ENCODE measurements around the gene FRMD4A. TPM values are rescaled to one million over a fixed set of nuclear protein-coding genes. Genes with fewer than 3 reads are reported as not detected.

The FRMD4A gene
- total RNA-seq, 5 donors from 2014 or later (not counting 1 experiment from before 2014, with no cell fraction given) = 1.3 to 1.8 (median 1.4) TPM

DNA sequence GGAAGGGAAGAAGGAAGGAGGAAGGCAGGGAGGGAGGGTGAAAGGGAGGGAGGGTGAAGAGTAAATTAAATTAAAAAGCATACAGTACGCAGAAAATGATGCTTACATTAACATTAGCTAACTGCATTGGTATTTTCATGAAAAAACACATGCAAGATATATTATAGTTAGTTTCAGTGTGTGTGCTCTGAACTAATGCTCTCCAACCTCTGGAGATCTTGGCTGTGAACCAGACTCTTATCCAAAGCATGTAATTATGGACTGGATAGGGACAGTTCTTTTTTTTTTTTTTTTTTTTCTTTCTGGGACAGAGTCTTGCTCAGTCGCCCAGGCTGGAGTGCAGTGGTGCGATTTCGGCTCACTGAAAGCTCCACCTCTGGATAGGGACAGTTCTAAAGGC lies 357.0 kb downstream of the FRMD4A start:
- H3K4me3 ChIP-seq (ENCODE audit: control insufficient read depth in 1 of 2, extremely low read depth in 1 of 2, low read length in 1 of 2) = no peak overlapping the region
- no peaks in the 10 kb centered on the region for H3K9me3 Mint-ChIP-seq
- no peaks in the 10 kb centered on the region for H3K27me3 Mint-ChIP-seq
- no peaks in the 10 kb centered on the region for H3K4me1 Mint-ChIP-seq
- no peaks in the 10 kb centered on the region for H3K36me3 ChIP-seq (ENCODE audit: control insufficient read depth in 2 of 2, extremely low read depth in 1 of 2, insufficient read depth in 1 of 2, low read length in 1 of 2)
- ChIA-PET POLR2A (no interaction called here), CTCF (no interaction called here)
- no peak overlapping the region for H3K4me3 Mint-ChIP-seq
- H3K9me3 ChIP-seq = no peaks in the 10 kb centered on the region
- no peaks in the 10 kb centered on the region for H3K36me3 Mint-ChIP-seq
- no CpG with 5 or more reads among the region's 4 CpGs for WGBS (ENCODE audit: insufficient coverage)
- H3K27ac ChIP-seq (ENCODE audit: low read length) = no peak overlapping the region
- no peak for DNase-seq
- no peak overlapping the region for H3K27ac Mint-ChIP-seq
- no peak for ATAC-seq (replicated peaks in 1 of 4)
- no peaks in the 10 kb centered on the region for H3K4me1 ChIP-seq (ENCODE audit: control insufficient read depth in 1 of 2, extremely low read depth in 1 of 2, insufficient read depth in 2 of 2, low read length in 2 of 2)
- H3K27me3 ChIP-seq (replicated peaks in 1 of 2; ENCODE audit: control insufficient read depth in 2 of 2, extremely low read depth in 1 of 2, insufficient read depth in 2 of 2, low read length in 1 of 2) = peaks cover 0 to 14% of the 10 kb centered on the region in 2 experiments

DNA sequence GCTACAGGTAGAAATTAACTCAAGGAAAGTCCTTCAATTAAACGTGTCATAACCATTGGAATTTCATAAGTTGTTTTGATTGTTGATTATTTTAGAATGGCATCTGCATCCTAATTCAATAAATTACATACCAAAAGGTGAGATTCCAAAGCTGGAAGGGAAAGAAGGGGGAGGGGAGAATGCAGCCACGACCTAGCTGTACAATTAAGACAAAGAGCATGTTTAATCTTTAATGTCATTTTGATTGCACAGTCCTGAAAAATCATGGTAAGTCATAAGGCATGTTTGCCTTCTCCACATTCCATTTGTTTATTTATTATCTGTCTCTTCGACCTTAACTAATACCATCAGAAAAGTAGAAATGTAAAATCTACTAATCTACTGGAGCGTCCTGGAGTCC lies 358.1 kb downstream of the FRMD4A start:
- no peak overlapping the region for H3K4me3 ChIP-seq (ENCODE audit: control insufficient read depth in 1 of 2, extremely low read depth in 1 of 2, low read length in 1 of 2)
- POLR2A ChIA-PET = no interaction called here
- peaks cover 0 to 14% of the 10 kb centered on the region in 2 experiments for H3K27me3 ChIP-seq (replicated peaks in 1 of 2; ENCODE audit: control insufficient read depth in 2 of 2, extremely low read depth in 1 of 2, insufficient read depth in 2 of 2, low read length in 1 of 2)
- Mint-ChIP-seq H3K36me3 (no peaks in the 10 kb centered on the region), H3K27me3 (no peaks in the 10 kb centered on the region), H3K9me3 (no peaks in the 10 kb centered on the region), H3K4me3 (no peak overlapping the region), H3K27ac (no peak overlapping the region), H3K4me1 (no peaks in the 10 kb centered on the region)
- no peaks in the 10 kb centered on the region for H3K9me3 ChIP-seq
- H3K36me3 ChIP-seq (ENCODE audit: control insufficient read depth in 2 of 2, extremely low read depth in 1 of 2, insufficient read depth in 1 of 2, low read length in 1 of 2) = no peaks in the 10 kb centered on the region
- H3K4me1 ChIP-seq (ENCODE audit: control insufficient read depth in 1 of 2, extremely low read depth in 1 of 2, insufficient read depth in 2 of 2, low read length in 2 of 2) = no peaks in the 10 kb centered on the region
- DNase-seq (no peak), ATAC-seq (replicated peaks in 1 of 4) (no peak)
- H3K27ac ChIP-seq (ENCODE audit: low read length) = no peak overlapping the region
- 100% methylated on average over 1 of the region's 4 CpGs for WGBS (ENCODE audit: insufficient coverage)
- CTCF ChIA-PET = no interaction called here

DNA sequence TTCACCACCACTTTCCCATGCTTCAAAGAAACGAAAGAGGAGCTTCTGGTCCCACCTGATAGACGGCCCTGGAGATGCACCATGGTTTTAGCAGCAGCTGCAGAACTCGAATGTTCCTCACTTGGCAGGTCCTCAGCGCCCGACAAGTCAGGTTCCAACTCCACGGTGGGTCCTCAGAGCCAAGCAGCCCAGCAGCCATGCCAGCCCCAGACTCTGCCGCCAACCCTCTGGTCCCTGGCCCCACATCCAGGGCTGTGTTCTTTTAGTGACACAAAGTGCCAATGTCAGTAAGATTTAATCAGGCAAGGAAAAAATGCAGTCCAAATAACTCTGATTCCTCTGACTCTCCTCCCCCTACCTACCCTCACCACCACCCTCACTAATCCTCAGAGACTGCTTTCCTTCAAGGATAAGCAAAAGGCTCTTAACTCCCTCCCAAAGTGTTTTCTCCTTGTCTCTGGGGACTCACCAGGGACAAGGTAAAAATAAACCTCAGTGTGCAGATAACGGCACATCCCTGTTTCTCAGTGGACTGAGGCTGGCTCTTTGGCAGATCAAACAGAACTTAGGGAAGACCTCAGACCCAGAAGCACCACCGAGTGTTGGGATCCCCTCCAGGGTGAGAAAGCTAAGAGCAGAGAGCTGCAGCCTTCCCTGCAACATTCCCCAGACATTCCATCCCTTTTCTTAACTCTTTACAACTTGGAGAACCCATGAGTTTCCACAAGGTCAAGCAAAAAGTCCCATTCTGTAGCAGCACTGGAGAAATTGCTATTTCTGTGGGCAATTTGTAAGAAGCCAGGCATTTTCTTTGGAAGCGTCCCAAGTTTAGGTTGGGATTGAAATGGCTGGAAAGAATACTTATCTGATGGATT lies 358.9 kb downstream of the FRMD4A start:
- Mint-ChIP-seq H3K9me3 (no peaks in the 10 kb centered on the region), H3K4me3 (no peak overlapping the region), H3K4me1 (no peaks in the 10 kb centered on the region), H3K27ac (no peak overlapping the region), H3K36me3 (no peaks in the 10 kb centered on the region), H3K27me3 (peaks cover 0 to under 1% of the 10 kb centered on the region in 2 donors)
- Histone ChIP-seq H3K27me3 (replicated peaks in 1 of 2; ENCODE audit: control insufficient read depth in 2 of 2, extremely low read depth in 1 of 2, insufficient read depth in 2 of 2, low read length in 1 of 2) (peaks cover 0 to 14% of the 10 kb centered on the region in 2 experiments), H3K9me3 (no peaks in the 10 kb centered on the region), H3K36me3 (ENCODE audit: control insufficient read depth in 2 of 2, extremely low read depth in 1 of 2, insufficient read depth in 1 of 2, low read length in 1 of 2) (no peaks in the 10 kb centered on the region), H3K27ac (ENCODE audit: low read length) (no peak overlapping the region), H3K4me3 (ENCODE audit: control insufficient read depth in 1 of 2, extremely low read depth in 1 of 2, low read length in 1 of 2) (no peak overlapping the region), H3K4me1 (ENCODE audit: control insufficient read depth in 1 of 2, extremely low read depth in 1 of 2, insufficient read depth in 2 of 2, low read length in 2 of 2) (no peaks in the 10 kb centered on the region)
- ChIA-PET POLR2A (no interaction called here), CTCF (no interaction called here)
- DNase-seq (no peak), ATAC-seq (replicated peaks in 1 of 4) (no peak)
- 84% methylated on average over 7 of the region's 10 CpGs for WGBS (ENCODE audit: insufficient coverage)

DNA sequence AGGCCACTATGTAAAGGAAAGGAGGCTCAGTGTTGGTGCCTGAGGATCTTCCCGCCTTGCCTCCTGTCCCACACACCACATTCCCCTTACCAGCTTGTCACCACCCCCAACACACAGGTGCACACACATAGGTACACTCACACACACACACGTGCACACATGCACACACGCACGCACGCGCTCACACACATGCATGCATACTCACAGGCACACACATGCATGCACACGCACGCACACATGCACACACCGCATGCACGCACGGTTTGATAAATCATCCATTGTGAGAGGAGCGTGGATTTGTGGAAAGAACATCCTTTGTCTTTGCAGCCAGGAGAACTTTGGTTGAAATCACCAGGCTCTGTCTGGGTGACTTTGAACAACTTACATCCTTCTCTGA lies 359.8 kb downstream of the FRMD4A start:
- Mint-ChIP-seq H3K36me3 (no peaks in the 10 kb centered on the region), H3K4me3 (no peak overlapping the region), H3K27ac (no peak overlapping the region), H3K9me3 (no peaks in the 10 kb centered on the region), H3K4me1 (no peaks in the 10 kb centered on the region), H3K27me3 (peaks cover 0 to 3% of the 10 kb centered on the region in 2 donors)
- no peak overlapping the region for H3K4me3 ChIP-seq (ENCODE audit: control insufficient read depth in 1 of 2, extremely low read depth in 1 of 2, low read length in 1 of 2)
- no peaks in the 10 kb centered on the region for H3K36me3 ChIP-seq (ENCODE audit: control insufficient read depth in 2 of 2, extremely low read depth in 1 of 2, insufficient read depth in 1 of 2, low read length in 1 of 2)
- H3K27ac ChIP-seq (ENCODE audit: low read length) = no peak overlapping the region
- H3K9me3 ChIP-seq = no peaks in the 10 kb centered on the region
- ATAC-seq (replicated peaks in 1 of 4) = no peak
- POLR2A ChIA-PET = no interaction called here
- no peaks in the 10 kb centered on the region for H3K4me1 ChIP-seq (ENCODE audit: control insufficient read depth in 1 of 2, extremely low read depth in 1 of 2, insufficient read depth in 2 of 2, low read length in 2 of 2)
- WGBS (ENCODE audit: insufficient coverage) = 93% methylated on average over 8 of the region's 12 CpGs
- CTCF ChIA-PET = no interaction called here
- DNase-seq = no peak
- H3K27me3 ChIP-seq (replicated peaks in 1 of 2; ENCODE audit: control insufficient read depth in 2 of 2, extremely low read depth in 1 of 2, insufficient read depth in 2 of 2, low read length in 1 of 2) = peaks cover 0 to 14% of the 10 kb centered on the region in 2 experiments

DNA sequence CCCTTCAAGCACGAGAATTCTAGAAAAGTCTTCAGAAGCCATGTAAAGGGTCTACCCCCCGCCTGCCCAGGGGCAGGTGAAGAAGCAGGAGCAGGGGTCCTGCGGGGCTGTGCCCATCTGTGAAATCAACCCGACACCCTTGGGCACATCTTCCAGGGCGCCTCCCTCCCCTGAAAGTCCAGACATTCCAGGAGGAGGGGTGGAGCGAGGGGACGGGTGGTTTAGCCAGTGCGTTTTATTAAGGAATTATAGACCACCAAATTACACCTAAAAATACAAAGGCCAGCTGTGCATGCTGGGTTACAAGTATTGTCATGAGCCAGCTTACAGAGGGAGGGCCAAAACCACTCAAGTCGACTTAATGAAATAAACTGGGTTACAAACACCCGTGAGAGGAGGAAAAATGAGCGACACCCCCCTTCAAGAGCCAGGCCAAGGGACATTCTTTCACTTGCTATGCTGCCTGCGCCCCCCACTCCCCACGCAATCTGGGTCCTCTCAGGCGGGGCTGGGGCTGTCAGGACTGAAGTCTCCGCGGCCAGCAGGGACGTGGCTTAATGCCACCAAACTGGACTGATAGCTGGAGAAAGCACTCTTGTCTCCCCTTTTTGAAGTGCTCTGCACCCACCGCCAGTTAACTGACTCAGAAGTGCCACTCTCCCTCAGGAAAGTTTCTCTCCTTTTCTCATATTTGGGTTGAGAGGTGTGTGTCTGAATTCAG lies 360.3 kb downstream of the FRMD4A start:
- CTCF ChIA-PET = no interaction called here
- H3K9me3 Mint-ChIP-seq = no peaks in the 10 kb centered on the region

DNA sequence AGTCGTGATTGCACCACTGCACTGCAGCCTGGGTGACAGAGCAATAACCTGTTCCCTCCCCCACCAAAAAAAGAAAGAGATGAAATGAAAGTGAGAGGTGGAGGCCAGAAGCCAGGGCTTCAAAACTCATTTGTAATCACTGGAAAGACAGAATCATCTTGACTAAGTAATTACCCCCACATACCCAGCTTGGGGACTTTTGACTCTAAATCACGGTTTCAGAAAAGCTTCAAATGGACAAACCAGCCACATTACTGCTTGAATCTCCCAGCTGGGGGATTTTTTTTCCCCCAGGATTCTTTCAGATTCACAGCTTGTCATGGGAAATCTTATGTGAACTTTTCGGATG lies 361.0 kb downstream of the FRMD4A start:
- ATAC-seq (replicated peaks in 1 of 4) (no peak), DNase-seq (no peak)
- Mint-ChIP-seq H3K4me3 (no peak overlapping the region), H3K27ac (no peak overlapping the region), H3K9me3 (no peaks in the 10 kb centered on the region), H3K36me3 (no peaks in the 10 kb centered on the region), H3K27me3 (peaks cover 0 to 3% of the 10 kb centered on the region in 2 donors), H3K4me1 (no peaks in the 10 kb centered on the region)
- H3K27me3 ChIP-seq (replicated peaks in 1 of 2; ENCODE audit: control insufficient read depth in 2 of 2, extremely low read depth in 1 of 2, insufficient read depth in 2 of 2, low read length in 1 of 2) = peaks cover 0 to 14% of the 10 kb centered on the region in 2 experiments
- no peaks in the 10 kb centered on the region for H3K36me3 ChIP-seq (ENCODE audit: control insufficient read depth in 2 of 2, extremely low read depth in 1 of 2, insufficient read depth in 1 of 2, low read length in 1 of 2)
- POLR2A ChIA-PET = no interaction called here
- WGBS (ENCODE audit: insufficient coverage) = no CpG with 5 or more reads among the region's 3 CpGs
- H3K4me3 ChIP-seq (ENCODE audit: control insufficient read depth in 1 of 2, extremely low read depth in 1 of 2, low read length in 1 of 2) = no peak overlapping the region
- H3K4me1 ChIP-seq (ENCODE audit: control insufficient read depth in 1 of 2, extremely low read depth in 1 of 2, insufficient read depth in 2 of 2, low read length in 2 of 2) = no peaks in the 10 kb centered on the region
- H3K27ac ChIP-seq (ENCODE audit: low read length) = no peak overlapping the region
- H3K9me3 ChIP-seq = no peaks in the 10 kb centered on the region
- CTCF ChIA-PET = no interaction called here

More for the DNA sequence above, 360.3 kb downstream of the FRMD4A start:
- H3K27me3 ChIP-seq (replicated peaks in 1 of 2; ENCODE audit: control insufficient read depth in 2 of 2, extremely low read depth in 1 of 2, insufficient read depth in 2 of 2, low read length in 1 of 2) = peaks cover 0 to 14% of the 10 kb centered on the region in 2 experiments
- no peaks in the 10 kb centered on the region for H3K36me3 ChIP-seq (ENCODE audit: control insufficient read depth in 2 of 2, extremely low read depth in 1 of 2, insufficient read depth in 1 of 2, low read length in 1 of 2)
- Mint-ChIP-seq H3K27ac (no peak overlapping the region), H3K4me1 (no peaks in the 10 kb centered on the region), H3K27me3 (peaks cover 0 to 3% of the 10 kb centered on the region in 2 donors), H3K4me3 (no peak overlapping the region), H3K36me3 (no peaks in the 10 kb centered on the region)
- H3K4me3 ChIP-seq (ENCODE audit: control insufficient read depth in 1 of 2, extremely low read depth in 1 of 2, low read length in 1 of 2) = no peak overlapping the region
- no peak for DNase-seq
- ATAC-seq (replicated peaks in 1 of 4) = no peak
- H3K4me1 ChIP-seq (ENCODE audit: control insufficient read depth in 1 of 2, extremely low read depth in 1 of 2, insufficient read depth in 2 of 2, low read length in 2 of 2) = no peaks in the 10 kb centered on the region
- H3K27ac ChIP-seq (ENCODE audit: low read length) = no peak overlapping the region
- POLR2A ChIA-PET = no interaction called here
- no peaks in the 10 kb centered on the region for H3K9me3 ChIP-seq
- 86% methylated on average over 9 of the region's 18 CpGs for WGBS (ENCODE audit: insufficient coverage)
